ENCODE measurements around the gene ABCF3.
A peak's percentile ranks its signal among the peaks of the same experiment; 100 is the strongest.

Gene ABCF3

DNA sequence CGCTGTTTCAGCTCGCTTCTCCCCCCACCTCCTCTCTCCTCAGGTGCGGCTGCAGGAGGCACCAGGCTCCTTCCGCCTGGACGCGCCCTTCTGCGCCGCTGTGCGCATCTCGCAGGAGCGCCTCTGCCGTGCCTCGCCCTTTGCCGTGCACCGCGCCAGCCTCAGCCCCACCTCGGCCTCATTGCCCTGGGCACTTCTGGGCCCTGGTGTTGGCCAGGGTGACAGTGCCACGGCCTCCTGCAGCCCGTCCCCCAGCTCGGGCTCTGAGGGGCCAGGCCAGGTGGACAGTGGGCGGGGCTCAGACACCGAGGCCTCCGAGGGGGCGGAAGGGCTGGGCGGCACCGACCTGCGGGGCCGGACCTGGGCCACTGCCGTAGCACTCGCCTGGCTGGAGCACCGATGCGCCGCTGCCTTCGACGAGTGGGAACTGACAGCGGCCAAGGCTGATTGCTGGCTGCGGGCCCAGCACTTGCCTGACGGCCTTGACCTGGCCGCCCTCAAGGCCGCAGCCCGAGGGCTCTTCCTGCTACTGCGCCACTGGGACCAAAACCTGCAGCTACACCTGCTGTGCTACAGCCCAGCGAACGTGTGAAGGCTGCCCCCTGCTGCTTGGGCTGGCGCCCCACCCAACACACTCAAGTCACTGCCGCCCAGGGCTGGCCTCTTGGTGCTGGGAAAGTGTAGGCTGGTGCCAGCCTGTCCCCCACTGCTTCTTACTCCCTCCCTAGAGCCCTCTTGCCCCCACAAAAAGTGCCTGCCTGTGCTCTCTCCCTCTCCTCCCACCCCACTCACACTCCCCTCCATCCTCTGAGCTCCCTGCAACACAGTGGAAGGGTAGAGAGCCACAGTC lies 55.7 kb downstream of the ABCF3 start:
- TF ChIP-seq, protein P1, sequence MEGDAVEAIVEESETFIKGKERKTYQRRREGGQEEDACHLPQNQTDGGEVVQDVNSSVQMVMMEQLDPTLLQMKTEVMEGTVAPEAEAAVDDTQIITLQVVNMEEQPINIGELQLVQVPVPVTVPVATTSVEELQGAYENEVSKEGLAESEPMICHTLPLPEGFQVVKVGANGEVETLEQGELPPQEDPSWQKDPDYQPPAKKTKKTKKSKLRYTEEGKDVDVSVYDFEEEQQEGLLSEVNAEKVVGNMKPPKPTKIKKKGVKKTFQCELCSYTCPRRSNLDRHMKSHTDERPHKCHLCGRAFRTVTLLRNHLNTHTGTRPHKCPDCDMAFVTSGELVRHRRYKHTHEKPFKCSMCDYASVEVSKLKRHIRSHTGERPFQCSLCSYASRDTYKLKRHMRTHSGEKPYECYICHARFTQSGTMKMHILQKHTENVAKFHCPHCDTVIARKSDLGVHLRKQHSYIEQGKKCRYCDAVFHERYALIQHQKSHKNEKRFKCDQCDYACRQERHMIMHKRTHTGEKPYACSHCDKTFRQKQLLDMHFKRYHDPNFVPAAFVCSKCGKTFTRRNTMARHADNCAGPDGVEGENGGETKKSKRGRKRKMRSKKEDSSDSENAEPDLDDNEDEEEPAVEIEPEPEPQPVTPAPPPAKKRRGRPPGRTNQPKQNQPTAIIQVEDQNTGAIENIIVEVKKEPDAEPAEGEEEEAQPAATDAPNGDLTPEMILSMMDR (IDR thresholded peaks at IDR 0.05): peak; percentile 79

DNA sequence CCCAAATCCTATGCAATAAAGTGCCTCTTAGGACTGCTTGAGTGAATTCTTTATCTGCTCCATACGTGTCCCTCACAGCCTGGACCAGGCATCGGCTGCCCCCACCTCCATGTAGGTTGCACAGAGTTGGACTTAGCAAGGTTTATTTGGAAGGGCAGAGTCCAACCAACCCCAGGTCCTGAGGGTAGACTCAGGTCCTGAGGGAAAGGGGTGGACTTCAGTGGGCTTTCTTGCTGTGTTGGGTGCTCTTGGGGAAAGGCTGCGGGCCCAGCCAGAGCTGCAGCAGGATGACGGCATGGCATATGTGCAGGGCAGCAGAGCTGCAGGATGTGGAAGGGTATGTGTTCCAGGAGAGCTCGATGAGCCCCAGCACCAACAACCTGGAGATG lies 56.3 kb downstream of the ABCF3 start:
- TF ChIP-seq, protein P1 (IDR thresholded peaks at IDR 0.05): no peak

Data from LNCAP (cell line).